ENCODE measurements around the gene GBGT1.

GRCh38 chr9:133108794-133109641 lies 54.7 kb downstream of the GBGT1 start:
- no peak for TF ChIP-seq CTCF (IDR thresholded peaks at IDR 0.05; ENCODE audit: insufficient read depth, low read length, poor library complexity, severe bottlenecking)
- no peak for TF ChIP-seq EZH2phosphoT487 (conservative IDR thresholded peaks at IDR 0.05; ENCODE audit: low read length)

Measured in SU-DHL-6 (cell line).